GM18907 (cell line): ENCODE measurements around the gene RTL10.
"Not testable (repeated sequence)": the region's sequence is repeated elsewhere in the genome, so short reads cannot be mapped to it uniquely, and the experiment has no call there.

ENCODE experiments used
- ATAC-seq: cut with Tn5 transposase; IDR thresholded peaks from one replicate; pipeline ENCODE4 v1.9.1; 2021; ENCODE audit warnings: mild to moderate bottlenecking, moderate library complexity; ENCODE audit not compliant: unreplicated experiment

RTL10 gene

GRCh38 chr22:19846620-19847344, 7.9 kb downstream of the RTL10 start:
- ATAC-seq, result no peak

DNA sequence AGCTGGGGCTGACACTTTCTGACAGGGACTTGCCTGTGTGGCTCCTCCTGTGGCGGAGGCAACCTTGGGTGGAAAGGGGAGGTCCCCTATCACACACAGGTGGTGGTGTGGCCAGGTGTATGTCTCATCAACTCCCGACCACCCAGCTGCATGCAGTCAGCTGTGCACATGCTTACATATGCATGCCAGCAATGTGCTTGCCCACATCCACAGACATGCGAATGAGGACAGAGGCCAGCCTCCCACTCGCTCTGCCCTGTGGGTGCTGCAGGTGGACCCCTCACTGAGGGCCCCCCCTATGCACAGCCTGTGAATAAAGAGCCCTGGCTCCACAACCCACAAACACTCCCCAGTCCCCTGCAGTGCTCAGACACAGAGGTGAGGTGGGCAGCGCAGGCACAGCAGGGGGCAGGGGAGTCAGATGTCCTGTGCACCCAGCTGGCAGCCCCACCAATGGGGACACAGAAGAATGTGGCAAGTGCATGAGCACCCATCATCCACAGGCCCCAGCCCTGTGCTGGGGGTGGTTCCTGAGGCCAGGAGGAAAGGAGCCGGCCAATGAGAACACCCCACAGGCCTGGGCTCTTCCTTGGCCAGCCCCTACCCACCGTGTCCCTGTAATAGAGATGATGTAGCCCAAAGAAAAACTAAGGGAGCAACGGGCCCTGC, 9.5 kb downstream of the RTL10 start:
- ATAC-seq, result no peak

- ATAC-seq, result no peak
Observed at GRCh38 chr22:19844377-19845053, 10.2 kb downstream of the RTL10 start.

DNA sequence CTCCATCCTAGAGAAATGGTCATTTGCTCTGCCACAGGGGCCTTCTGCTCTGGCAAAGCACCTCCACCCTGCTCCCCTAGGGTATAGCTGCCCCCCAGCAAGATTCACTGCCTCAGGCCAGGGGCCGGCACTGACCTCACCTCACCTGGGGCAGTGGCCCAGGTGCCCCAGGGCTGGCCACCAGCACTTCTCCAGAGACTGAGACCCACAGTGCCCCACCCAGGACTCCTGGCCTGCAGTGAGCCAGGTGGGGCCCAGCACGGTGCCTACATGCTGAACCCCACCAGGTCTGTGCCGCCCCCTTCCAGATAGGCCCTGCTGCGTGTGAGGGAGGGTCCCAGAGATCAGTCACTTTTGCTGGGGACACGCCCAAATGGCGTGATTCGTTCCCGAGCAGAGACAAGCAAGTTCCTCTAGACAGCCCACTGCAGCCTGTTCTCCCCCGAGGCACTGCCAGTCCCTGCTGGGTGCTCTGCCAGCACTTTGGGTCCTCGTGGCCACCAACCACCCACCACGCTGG, 10.8 kb downstream of the RTL10 start:
- ATAC-seq, result no peak

DNA sequence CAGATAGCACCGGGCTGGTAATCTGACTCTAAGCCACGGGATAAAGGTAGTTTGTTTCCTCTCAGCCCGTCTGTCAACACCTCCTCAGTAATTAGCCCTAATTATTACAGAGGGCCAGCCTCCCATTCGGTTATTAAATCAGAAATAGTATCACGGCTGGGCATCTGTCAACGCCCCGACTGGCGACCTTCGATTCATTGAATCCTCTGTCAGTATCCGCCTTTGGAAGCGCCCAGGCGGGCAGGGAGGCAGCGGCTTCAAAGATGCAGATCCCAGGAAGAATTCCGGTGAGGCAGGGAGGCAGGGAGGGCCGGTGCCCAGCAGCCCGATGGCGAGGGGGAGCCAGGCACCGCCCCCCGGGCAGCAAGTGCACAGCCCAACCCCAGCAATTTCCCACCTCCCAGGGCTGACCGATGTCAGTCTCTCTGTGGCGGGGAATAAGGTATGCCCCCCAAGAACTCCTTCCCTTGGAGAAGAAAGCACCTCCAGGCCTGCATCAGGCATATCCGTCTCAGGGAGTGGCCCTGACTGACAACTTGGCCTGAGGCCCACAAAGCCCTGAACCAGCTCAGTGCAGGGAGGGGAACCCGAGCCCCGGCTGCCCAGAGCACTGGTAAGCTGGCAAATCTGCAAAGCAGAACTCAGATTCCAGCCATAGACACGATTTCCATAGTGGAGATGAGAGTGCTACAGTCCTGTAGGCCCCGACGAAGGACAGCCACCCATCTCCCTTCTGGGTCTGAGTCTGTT, 11.4 kb downstream of the RTL10 start:
- no peak for ATAC-seq

DNA sequence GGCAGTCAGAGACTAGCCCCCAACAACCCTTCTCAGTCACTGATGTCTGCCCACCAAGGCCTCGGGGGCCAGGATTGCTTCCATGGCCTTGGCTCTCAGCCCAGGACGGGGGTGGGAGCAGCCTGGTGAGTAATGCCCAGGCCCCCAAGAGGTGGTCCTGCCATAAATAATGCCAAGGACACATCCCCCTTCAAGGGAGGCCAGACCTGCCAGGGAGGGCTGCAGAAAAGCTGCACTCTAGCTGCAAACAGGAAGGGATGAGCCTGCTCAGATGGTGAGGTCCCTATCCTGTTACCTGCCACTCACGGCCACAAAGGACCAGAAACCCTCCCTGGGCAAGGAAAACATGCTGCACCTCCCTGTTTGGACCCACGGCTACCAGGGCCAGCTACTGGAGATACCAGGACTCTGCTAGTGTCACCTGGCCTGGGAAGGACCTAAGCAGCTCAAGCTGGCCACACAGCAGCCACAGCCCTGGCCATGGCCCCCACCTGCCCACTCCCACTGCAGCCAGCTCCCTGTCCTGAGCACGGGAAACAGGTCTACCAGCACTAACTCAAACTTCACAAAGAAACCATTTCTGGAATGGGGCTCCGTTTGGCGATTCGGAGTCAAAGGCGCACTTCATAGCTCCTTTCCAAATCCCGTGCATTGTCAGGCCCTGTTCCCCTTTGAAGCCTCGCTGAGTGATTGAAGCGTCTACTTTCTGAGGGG, 12.1 kb downstream of the RTL10 start:
- no peak for ATAC-seq

GRCh38 chr22:19841641-19842392, 12.9 kb downstream of the RTL10 start:
- no peak for ATAC-seq

- no peak for ATAC-seq
Observed at GRCh38 chr22:19840955-19841640, 13.6 kb downstream of the RTL10 start.

- ATAC-seq, result no peak
Observed at GRCh38 chr22:19840059-19840458, 14.6 kb downstream of the RTL10 start.

DNA sequence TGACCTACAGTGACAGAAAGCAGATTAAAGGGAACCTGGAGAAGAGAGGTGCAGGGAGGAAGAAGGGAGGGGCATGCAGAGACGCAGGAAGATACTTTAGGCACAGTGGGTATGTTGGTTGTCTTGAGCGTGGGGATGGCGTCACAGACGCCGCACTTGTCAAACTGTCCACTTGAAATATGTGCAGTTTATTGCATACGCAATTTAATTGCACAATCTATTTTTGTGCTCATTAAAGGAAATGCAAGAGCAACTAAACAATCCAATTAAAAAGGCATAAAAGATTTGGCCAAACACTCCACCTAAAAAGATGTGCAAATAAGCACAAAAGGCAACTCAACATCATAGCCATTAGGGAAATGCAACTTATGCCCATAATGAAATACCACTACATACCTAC, 16.8 kb downstream of the RTL10 start:
- no peak for ATAC-seq

DNA sequence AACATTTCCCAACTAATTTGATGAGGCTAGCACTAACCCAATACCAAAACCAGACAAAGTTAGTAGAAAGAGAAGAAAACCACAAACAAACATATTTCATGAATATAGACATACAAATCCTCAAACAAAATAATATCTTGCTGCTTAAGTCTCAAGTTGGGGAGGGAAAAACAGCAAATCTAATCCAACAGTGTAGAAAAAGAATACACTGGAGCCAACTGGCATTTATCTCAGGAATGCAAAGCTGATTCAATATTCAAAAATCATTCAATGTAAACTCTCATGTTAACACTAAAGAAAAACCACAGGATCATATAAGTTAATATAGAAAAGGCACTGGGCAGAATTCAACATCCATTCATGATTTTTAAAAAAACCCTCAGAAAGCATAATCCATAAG, 18.2 kb downstream of the RTL10 start:
- ATAC-seq, result no peak

DNA sequence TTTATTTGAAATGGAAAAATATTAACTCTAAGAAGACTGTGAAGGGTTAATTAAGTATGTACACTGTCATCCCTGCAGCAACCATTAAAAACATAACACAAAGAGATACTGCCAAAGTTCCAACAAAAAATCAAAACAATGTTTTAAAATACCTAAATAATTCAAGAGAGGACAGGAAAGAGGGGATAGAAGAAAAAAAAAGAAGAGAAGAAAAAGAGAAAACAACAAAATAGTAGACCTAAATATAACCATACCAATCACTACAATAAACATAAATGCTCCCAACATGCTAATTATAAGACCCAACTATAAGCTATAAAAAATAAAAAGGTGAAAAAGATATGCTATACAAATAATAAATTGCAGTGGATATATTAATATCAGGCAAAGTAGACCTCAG, 20.1 kb downstream of the RTL10 start:
- no peak for ATAC-seq

GRCh38 chr22:19833327-19833726, 21.3 kb downstream of the RTL10 start:
- not testable (repeated sequence) for ATAC-seq

DNA sequence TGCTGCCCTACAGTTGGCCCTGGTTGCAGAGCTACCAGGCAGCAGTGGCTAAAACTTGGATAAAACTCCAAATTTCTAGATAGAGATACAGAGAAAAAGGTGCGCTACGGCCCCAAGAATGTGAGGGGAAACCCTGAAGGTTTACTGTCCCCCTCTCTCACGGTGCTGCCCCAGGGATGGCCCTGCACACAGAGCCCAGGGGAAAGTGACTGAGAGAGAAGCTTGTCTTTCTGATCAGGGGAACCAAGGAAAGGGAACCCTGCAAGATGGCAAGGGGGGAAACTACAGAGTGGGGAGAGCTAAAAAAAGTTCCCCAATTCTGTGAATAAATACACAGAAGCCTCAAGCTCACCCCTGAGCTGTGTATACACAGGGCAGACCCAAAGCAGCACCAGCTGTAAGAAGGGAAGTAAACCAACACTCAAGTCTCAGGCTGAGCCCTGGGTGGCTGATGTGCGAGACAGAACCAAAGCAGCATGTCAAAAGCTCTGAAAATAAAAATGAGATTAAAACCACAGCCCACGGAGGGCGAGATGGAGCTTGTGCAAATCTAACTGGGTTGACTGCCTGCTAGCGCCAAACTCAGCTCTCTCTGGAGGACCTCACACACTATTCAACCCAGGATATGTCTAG, 22.1 kb downstream of the RTL10 start:
- no peak for ATAC-seq

GRCh38 chr22:19831979-19832378, 22.7 kb downstream of the RTL10 start:
- not testable (repeated sequence) for ATAC-seq

GRCh38 chr22:19831016-19831415, 23.7 kb downstream of the RTL10 start:
- no peak for ATAC-seq

GRCh38 chr22:19828035-19828401, 26.7 kb downstream of the RTL10 start:
- no peak for ATAC-seq

GRCh38 chr22:19827341-19828034, 27.2 kb downstream of the RTL10 start:
- no peak for ATAC-seq
